ENCODE data around the gene KPRP. TPM values are rescaled to one million over a fixed set of nuclear protein-coding genes. Genes with fewer than 3 reads are reported as not detected.

KPRP gene
- total RNA-seq, 4 donors from 2014 or later: 0.12 TPM; not detected in 3

- no peaks in the 10 kb centered on the region for H3K4me1 ChIP-seq
- 83 to 100% methylated on average over 1 to 6 of the region's 6 CpGs for WGBS, 2 donors (ENCODE audit: low coverage in 1 of 2)
- no peaks in the 10 kb centered on the region for H3K27me3 ChIP-seq
- ATAC-seq: no peak
- no peak overlapping the region for H3K27ac ChIP-seq
- TF ChIP-seq EP300 (IDR thresholded peaks at IDR 0.05) (no peak), POLR2A (IDR thresholded peaks at IDR 0.05) (no peak), POLR2AphosphoS5 (IDR thresholded peaks at IDR 0.05) (no peak)
- TF ChIP-seq, protein P1, sequence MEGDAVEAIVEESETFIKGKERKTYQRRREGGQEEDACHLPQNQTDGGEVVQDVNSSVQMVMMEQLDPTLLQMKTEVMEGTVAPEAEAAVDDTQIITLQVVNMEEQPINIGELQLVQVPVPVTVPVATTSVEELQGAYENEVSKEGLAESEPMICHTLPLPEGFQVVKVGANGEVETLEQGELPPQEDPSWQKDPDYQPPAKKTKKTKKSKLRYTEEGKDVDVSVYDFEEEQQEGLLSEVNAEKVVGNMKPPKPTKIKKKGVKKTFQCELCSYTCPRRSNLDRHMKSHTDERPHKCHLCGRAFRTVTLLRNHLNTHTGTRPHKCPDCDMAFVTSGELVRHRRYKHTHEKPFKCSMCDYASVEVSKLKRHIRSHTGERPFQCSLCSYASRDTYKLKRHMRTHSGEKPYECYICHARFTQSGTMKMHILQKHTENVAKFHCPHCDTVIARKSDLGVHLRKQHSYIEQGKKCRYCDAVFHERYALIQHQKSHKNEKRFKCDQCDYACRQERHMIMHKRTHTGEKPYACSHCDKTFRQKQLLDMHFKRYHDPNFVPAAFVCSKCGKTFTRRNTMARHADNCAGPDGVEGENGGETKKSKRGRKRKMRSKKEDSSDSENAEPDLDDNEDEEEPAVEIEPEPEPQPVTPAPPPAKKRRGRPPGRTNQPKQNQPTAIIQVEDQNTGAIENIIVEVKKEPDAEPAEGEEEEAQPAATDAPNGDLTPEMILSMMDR (IDR thresholded peaks at IDR 0.05): no peak
- no peaks in the 10 kb centered on the region for H3K36me3 ChIP-seq
- H3K9me3 ChIP-seq: no peaks in the 10 kb centered on the region
- H3K4me3 ChIP-seq: no peak overlapping the region
Observed at GRCh38 chr1:152745765-152746444, 11.9 kb upstream of the KPRP start.

DNA sequence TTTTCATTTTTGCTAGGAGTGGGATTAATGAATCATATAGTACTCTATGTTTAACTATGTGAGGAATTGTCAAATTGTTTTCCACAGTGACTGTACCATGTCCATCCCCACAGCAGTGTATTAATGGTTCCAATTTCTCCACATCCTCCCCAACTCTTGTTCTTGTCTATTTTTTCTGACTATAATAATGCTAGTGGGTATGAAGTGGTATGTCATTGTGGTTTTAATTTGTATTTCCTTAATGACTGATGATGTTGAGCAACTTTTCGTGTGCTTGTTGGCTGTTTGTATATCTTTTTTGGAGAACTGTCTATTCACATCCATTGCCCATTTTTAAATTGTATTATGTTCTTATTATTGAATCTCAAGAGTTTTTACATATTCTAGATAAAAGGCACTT is 10.0 kb upstream of the KPRP start:
- H3K36me3 ChIP-seq: no peaks in the 10 kb centered on the region
- 33 to 56% methylated on average over 1 of the region's 1 CpG for WGBS, 2 donors (ENCODE audit: low coverage in 1 of 2)
- H3K27ac ChIP-seq: no peak overlapping the region
- H3K4me3 ChIP-seq: no peak overlapping the region
- no peaks in the 10 kb centered on the region for H3K27me3 ChIP-seq
- no peak for ATAC-seq
- no peaks in the 10 kb centered on the region for H3K4me1 ChIP-seq
- no peaks in the 10 kb centered on the region for H3K9me3 ChIP-seq
- TF ChIP-seq, protein P1 (IDR thresholded peaks at IDR 0.05): no peak
- TF ChIP-seq EP300 (IDR thresholded peaks at IDR 0.05) (no peak), POLR2A (IDR thresholded peaks at IDR 0.05) (no peak), POLR2AphosphoS5 (IDR thresholded peaks at IDR 0.05) (no peak)

DNA sequence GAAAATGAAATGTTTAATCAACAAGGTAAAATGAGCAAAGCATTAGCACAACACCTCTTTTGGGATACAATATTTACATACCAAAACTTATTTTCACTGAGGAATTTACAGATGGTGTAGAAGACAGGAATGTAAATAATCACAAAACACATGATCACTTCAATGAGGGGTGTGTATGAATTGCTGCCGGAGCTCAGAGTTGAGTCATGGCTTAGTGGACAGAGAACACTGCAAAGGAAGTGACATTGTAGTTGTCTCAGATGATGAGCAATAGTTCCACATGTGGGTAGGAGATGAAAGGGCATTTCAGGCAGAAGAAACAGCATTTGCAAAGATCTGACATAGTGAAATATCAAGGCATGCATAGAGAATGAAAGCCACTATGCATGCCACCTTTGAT is 5.6 kb upstream of the KPRP start:
- Histone ChIP-seq H3K27ac (no peak overlapping the region), H3K4me3 (no peak overlapping the region), H3K4me1 (no peaks in the 10 kb centered on the region), H3K27me3 (peaks cover 4% of the 10 kb centered on the region), H3K36me3 (no peaks in the 10 kb centered on the region), H3K9me3 (no peaks in the 10 kb centered on the region)
- ATAC-seq: no peak
- TF ChIP-seq, protein P1 (IDR thresholded peaks at IDR 0.05): no peak
- TF ChIP-seq POLR2AphosphoS5 (IDR thresholded peaks at IDR 0.05): no peak
- 8 to 54% methylated on average over 1 of the region's 1 CpG for WGBS, 2 donors (ENCODE audit: low coverage in 1 of 2)

- Histone ChIP-seq H3K9me3 (no peaks in the 10 kb centered on the region), H3K36me3 (no peaks in the 10 kb centered on the region)
Observed at GRCh38 chr1:152753586-152753985, 4.2 kb upstream of the KPRP start.

GRCh38 chr1:152756872-152757271 is 953 bp upstream of the KPRP start:
- H3K36me3 ChIP-seq: no peaks in the 10 kb centered on the region
- no peak overlapping the region for H3K27ac ChIP-seq
- no peak overlapping the region for H3K4me3 ChIP-seq
- no peak for ATAC-seq
- 45% methylated on average over 2 of the region's 2 CpGs; no CpG with 5 or more reads in 1 of the 2 donors for WGBS, 2 donors (ENCODE audit: low coverage in 1 of 2)
- no peaks in the 10 kb centered on the region for H3K4me1 ChIP-seq
- peaks cover 4% of the 10 kb centered on the region for H3K27me3 ChIP-seq
- no peaks in the 10 kb centered on the region for H3K9me3 ChIP-seq
- no peak for TF ChIP-seq POLR2AphosphoS5 (IDR thresholded peaks at IDR 0.05)
- TF ChIP-seq EP300 (IDR thresholded peaks at IDR 0.05): no peak
- no peak for TF ChIP-seq POLR2A (IDR thresholded peaks at IDR 0.05)
- TF ChIP-seq, protein P1 (IDR thresholded peaks at IDR 0.05): no peak

More at GRCh38 chr1:152753586-152753985, 4.2 kb upstream of the KPRP start:
- H3K4me3 ChIP-seq: no peak overlapping the region
- peaks cover 4% of the 10 kb centered on the region for H3K27me3 ChIP-seq
- no peak overlapping the region for H3K27ac ChIP-seq
- H3K4me1 ChIP-seq: no peaks in the 10 kb centered on the region
- no peak for TF ChIP-seq EP300 (IDR thresholded peaks at IDR 0.05)
- TF ChIP-seq, protein P1 (IDR thresholded peaks at IDR 0.05): no peak
- TF ChIP-seq POLR2A (IDR thresholded peaks at IDR 0.05): no peak
- no peak for TF ChIP-seq POLR2AphosphoS5 (IDR thresholded peaks at IDR 0.05)
- no peak for ATAC-seq
- 20% methylated on average over 1 of the region's 1 CpG; no CpG with 5 or more reads in 1 of the 2 donors for WGBS, 2 donors (ENCODE audit: low coverage in 1 of 2)

Data from gastroesophageal sphincter (tissue), 4 donors.